ENCODE measurements around the gene PGAP2.

DNA sequence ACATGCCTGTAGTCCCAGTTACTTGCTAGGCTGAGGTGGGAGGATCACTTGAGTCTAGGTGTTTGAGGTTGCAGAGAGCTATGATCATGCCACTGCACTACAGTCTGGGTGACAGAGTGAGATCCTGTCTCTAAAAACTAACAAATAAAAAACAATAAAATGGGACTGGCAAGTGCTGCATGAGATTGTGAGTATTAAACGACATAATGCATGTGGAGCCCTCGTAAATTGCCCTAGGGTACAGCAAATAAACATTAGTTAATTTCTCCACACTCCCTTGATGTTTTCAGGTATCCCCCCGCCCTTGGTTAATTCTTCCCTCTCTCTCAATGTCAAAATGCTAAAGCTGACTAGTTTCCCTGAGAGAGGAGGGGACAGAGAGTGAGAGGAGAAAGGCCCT is 37.3 kb downstream of the PGAP2 start:
- TF ChIP-seq POLR2A (IDR thresholded peaks at IDR 0.05; ENCODE audit: low read depth, low read length), result no peak
- no peak for TF ChIP-seq REST (IDR thresholded peaks at IDR 0.05; ENCODE audit: low read depth, low read length)
- TF ChIP-seq ELK1 (IDR thresholded peaks at IDR 0.05; ENCODE audit: low read depth, low read length), result no peak

All from GM12878 (cell line).